ENCODE measurements around the gene UBE3D. TPM values are rescaled to one million over a fixed set of nuclear protein-coding genes. Genes with fewer than 3 reads are reported as not detected.
A peak's percentile ranks its signal among the peaks of the same experiment; 100 is the strongest.

The UBE3D gene
- total RNA-seq, 1 donor from 2014 or later, result 10.3 TPM

DNA sequence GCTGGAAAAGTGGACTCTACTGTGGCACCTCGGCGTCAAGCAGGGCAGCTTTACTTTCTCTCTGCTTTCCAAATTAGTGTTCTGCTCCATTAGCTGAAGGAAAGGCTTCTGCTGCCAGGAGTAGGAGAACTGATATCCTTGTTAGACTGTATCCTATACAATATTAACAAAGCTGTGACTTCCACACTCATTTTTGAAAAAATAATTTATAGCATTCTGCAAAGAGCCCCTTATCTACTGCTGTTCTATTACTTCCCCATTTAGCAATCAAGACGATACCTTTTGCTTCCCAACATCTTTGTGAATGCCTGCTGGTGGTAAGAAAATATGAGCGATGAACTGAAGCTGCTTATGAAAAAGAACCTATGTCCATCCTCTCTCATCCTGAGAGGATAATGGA is 151.1 kb downstream of the UBE3D start:
- H3K9me3 Mint-ChIP-seq, result peaks cover 7% of the 10 kb centered on the region
- DNase-seq (ENCODE audit: low read depth, low spot score), result no peak
- H3K4me1 Mint-ChIP-seq, result peaks cover 21% of the 10 kb centered on the region
- peaks cover 8% of the 10 kb centered on the region for H3K36me3 Mint-ChIP-seq (ENCODE audit: low read depth)
- H3K4me3 Mint-ChIP-seq, result no peak overlapping the region
- H3K27ac Mint-ChIP-seq (ENCODE audit: unreplicated experiment), result no peak overlapping the region
- TF ChIP-seq, protein P1, sequence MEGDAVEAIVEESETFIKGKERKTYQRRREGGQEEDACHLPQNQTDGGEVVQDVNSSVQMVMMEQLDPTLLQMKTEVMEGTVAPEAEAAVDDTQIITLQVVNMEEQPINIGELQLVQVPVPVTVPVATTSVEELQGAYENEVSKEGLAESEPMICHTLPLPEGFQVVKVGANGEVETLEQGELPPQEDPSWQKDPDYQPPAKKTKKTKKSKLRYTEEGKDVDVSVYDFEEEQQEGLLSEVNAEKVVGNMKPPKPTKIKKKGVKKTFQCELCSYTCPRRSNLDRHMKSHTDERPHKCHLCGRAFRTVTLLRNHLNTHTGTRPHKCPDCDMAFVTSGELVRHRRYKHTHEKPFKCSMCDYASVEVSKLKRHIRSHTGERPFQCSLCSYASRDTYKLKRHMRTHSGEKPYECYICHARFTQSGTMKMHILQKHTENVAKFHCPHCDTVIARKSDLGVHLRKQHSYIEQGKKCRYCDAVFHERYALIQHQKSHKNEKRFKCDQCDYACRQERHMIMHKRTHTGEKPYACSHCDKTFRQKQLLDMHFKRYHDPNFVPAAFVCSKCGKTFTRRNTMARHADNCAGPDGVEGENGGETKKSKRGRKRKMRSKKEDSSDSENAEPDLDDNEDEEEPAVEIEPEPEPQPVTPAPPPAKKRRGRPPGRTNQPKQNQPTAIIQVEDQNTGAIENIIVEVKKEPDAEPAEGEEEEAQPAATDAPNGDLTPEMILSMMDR (conservative IDR thresholded peaks at IDR 0.05), result no peak
- no peaks in the 10 kb centered on the region for H3K27me3 Mint-ChIP-seq (ENCODE audit: low read depth)

- Mint-ChIP-seq H3K4me3 (no peak overlapping the region), H3K27ac (ENCODE audit: unreplicated experiment) (no peak overlapping the region), H3K27me3 (ENCODE audit: low read depth) (no peaks in the 10 kb centered on the region), H3K36me3 (ENCODE audit: low read depth) (no peaks in the 10 kb centered on the region), H3K4me1 (peaks cover 30% of the 10 kb centered on the region), H3K9me3 (no peaks in the 10 kb centered on the region)
- no peak for DNase-seq (ENCODE audit: low read depth, low spot score)
- TF ChIP-seq, protein P1 (conservative IDR thresholded peaks at IDR 0.05), result no peak
Measured at GRCh38 chr6:82910820-82911219, 154.8 kb downstream of the UBE3D start.

- Mint-ChIP-seq H3K36me3 (ENCODE audit: low read depth) (no peaks in the 10 kb centered on the region), H3K4me3 (no peak overlapping the region), H3K9me3 (no peaks in the 10 kb centered on the region), H3K27ac (ENCODE audit: unreplicated experiment) (no peak overlapping the region), H3K27me3 (ENCODE audit: low read depth) (no peaks in the 10 kb centered on the region), H3K4me1 (peaks cover 30% of the 10 kb centered on the region)
- TF ChIP-seq, protein P1 (conservative IDR thresholded peaks at IDR 0.05), result no peak
- no peak for DNase-seq (ENCODE audit: low read depth, low spot score)
Measured at GRCh38 chr6:82910395-82910794, 155.2 kb downstream of the UBE3D start.

DNA sequence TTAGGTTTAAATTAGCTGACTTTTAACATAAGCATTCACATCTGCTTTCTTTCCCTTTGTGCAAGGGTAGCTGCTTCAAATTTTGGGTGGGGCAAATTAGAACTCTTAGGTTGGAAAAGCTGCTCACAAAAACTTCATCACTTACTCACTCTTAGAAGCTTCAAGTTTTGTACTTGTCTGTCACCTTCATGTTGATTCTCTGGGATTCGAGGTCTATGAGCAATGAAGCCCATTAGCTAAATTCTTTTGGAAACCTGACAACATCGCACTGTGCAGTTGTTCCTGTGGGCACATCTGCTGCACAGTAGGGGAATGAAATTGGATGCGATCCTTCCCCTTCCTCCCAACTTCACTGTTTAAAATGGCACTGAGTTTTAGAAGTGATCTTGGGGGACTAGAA is 156.1 kb downstream of the UBE3D start:
- Mint-ChIP-seq H3K4me1 (peaks cover 30% of the 10 kb centered on the region), H3K27me3 (ENCODE audit: low read depth) (no peaks in the 10 kb centered on the region), H3K9me3 (no peaks in the 10 kb centered on the region), H3K4me3 (no peak overlapping the region), H3K36me3 (ENCODE audit: low read depth) (no peaks in the 10 kb centered on the region), H3K27ac (ENCODE audit: unreplicated experiment) (no peak overlapping the region)
- no peak for DNase-seq (ENCODE audit: low read depth, low spot score)
- TF ChIP-seq, protein P1 (conservative IDR thresholded peaks at IDR 0.05), result no peak

GRCh38 chr6:82908661-82909060 is 157.0 kb downstream of the UBE3D start:
- H3K36me3 Mint-ChIP-seq (ENCODE audit: low read depth), result no peaks in the 10 kb centered on the region
- H3K9me3 Mint-ChIP-seq, result no peaks in the 10 kb centered on the region
- TF ChIP-seq, protein P1 (conservative IDR thresholded peaks at IDR 0.05), result no peak
- no peaks in the 10 kb centered on the region for H3K27me3 Mint-ChIP-seq (ENCODE audit: low read depth)
- no peak overlapping the region for H3K27ac Mint-ChIP-seq (ENCODE audit: unreplicated experiment)
- DNase-seq (ENCODE audit: low read depth, low spot score), result no peak
- peaks cover 30% of the 10 kb centered on the region for H3K4me1 Mint-ChIP-seq
- no peak overlapping the region for H3K4me3 Mint-ChIP-seq

GRCh38 chr6:82906951-82907350 is 158.7 kb downstream of the UBE3D start:
- Mint-ChIP-seq H3K4me3 (no peak overlapping the region), H3K4me1 (peaks cover 26% of the 10 kb centered on the region)

More at GRCh38 chr6:82906951-82907350, 158.7 kb downstream of the UBE3D start:
- Mint-ChIP-seq H3K27me3 (ENCODE audit: low read depth) (no peaks in the 10 kb centered on the region), H3K9me3 (no peaks in the 10 kb centered on the region), H3K36me3 (ENCODE audit: low read depth) (no peaks in the 10 kb centered on the region), H3K27ac (ENCODE audit: unreplicated experiment) (peak overlapping the region; percentile 17)
- TF ChIP-seq, protein P1 (conservative IDR thresholded peaks at IDR 0.05), result no peak
- DNase-seq (ENCODE audit: low read depth, low spot score), result no peak

Measured in neural crest cell (in vitro differentiated cells).